IPS-18c (cell line): ENCODE data around the gene SOCS6.
"Not testable (repeated sequence)": the region's sequence is repeated elsewhere in the genome, so short reads cannot be mapped to it uniquely, and the experiment has no call there.

Experiments
- H3K4me3 ChIP-seq: 2 replicates; pipeline ENCODE4 v1.7.0; 2013; ENCODE audit warnings: low read depth, mild to moderate bottlenecking, low read length, moderate library complexity; ENCODE audit not compliant: insufficient read depth
- H3K9me3 ChIP-seq: one replicate; pipeline ENCODE4 v1.6.1; 2013; ENCODE audit warnings: mild to moderate bottlenecking, low read length, moderate library complexity; ENCODE audit not compliant: control insufficient read depth, insufficient read depth

Gene SOCS6

GRCh38 chr18:70288851-70289328 is at the start of gene SOCS6:
Gene SOCS6 (plus strand): TSS chr18:70289045. CDS start chr18:70324669, 35,624 bp downstream.
- H3K9me3 ChIP-seq, result peaks cover 2% of the 10 kb centered on the region
- H3K4me3 ChIP-seq, result peak within 1 kb of the TSS; percentile 78

GRCh38 chr18:70243131-70243929 is 45.5 kb upstream of the SOCS6 start:
- no peaks in the 10 kb centered on the region for H3K9me3 ChIP-seq
- no peak overlapping the region for H3K4me3 ChIP-seq

GRCh38 chr18:70246061-70246466 is 42.8 kb upstream of the SOCS6 start:
- Histone ChIP-seq H3K4me3 (no peak overlapping the region), H3K9me3 (no peaks in the 10 kb centered on the region)

- H3K9me3 ChIP-seq, result no peaks in the 10 kb centered on the region
- no peak overlapping the region for H3K4me3 ChIP-seq
Observed at GRCh38 chr18:70249118-70249517, 39.7 kb upstream of the SOCS6 start.

- H3K4me3 ChIP-seq, H3K9me3 ChIP-seq: not testable (repeated sequence)
Observed at GRCh38 chr18:70249861-70250260, 39.0 kb upstream of the SOCS6 start.

- Histone ChIP-seq H3K4me3 (no peak overlapping the region), H3K9me3 (no peaks in the 10 kb centered on the region)
Observed at GRCh38 chr18:70250781-70251180, 38.1 kb upstream of the SOCS6 start.

- H3K4me3 ChIP-seq, result no peak overlapping the region
- H3K9me3 ChIP-seq, result no peaks in the 10 kb centered on the region
Observed at GRCh38 chr18:70256184-70256583, 32.7 kb upstream of the SOCS6 start.

GRCh38 chr18:70256994-70257393 is 31.9 kb upstream of the SOCS6 start:
- Histone ChIP-seq H3K4me3 (no peak overlapping the region), H3K9me3 (no peaks in the 10 kb centered on the region)

GRCh38 chr18:70258243-70258642 is 30.6 kb upstream of the SOCS6 start:
- Histone ChIP-seq H3K4me3 (no peak overlapping the region), H3K9me3 (no peaks in the 10 kb centered on the region)

GRCh38 chr18:70260683-70261082 is 28.2 kb upstream of the SOCS6 start:
- no peak overlapping the region for H3K4me3 ChIP-seq
- no peaks in the 10 kb centered on the region for H3K9me3 ChIP-seq

- no peak overlapping the region for H3K4me3 ChIP-seq
- no peaks in the 10 kb centered on the region for H3K9me3 ChIP-seq
Observed at GRCh38 chr18:70261141-70261788, 27.6 kb upstream of the SOCS6 start.

- Histone ChIP-seq H3K9me3 (no peaks in the 10 kb centered on the region), H3K4me3 (no peak overlapping the region)
Observed at GRCh38 chr18:70263336-70263735, 25.5 kb upstream of the SOCS6 start.

GRCh38 chr18:70271742-70272141 is 17.1 kb upstream of the SOCS6 start:
- H3K4me3 ChIP-seq, result no peak overlapping the region
- no peaks in the 10 kb centered on the region for H3K9me3 ChIP-seq

- H3K4me3 ChIP-seq, result no peak overlapping the region
- no peaks in the 10 kb centered on the region for H3K9me3 ChIP-seq
Observed at GRCh38 chr18:70273021-70273420, 15.8 kb upstream of the SOCS6 start.

GRCh38 chr18:70276416-70277191 is 12.2 kb upstream of the SOCS6 start:
- Histone ChIP-seq H3K4me3 (no peak overlapping the region), H3K9me3 (no peaks in the 10 kb centered on the region)

- H3K4me3 ChIP-seq, result no peak overlapping the region
- H3K9me3 ChIP-seq, result no peaks in the 10 kb centered on the region
Observed at GRCh38 chr18:70279470-70279869, 9.4 kb upstream of the SOCS6 start.

GRCh38 chr18:70280007-70280925 is 8.6 kb upstream of the SOCS6 start:
- no peak overlapping the region for H3K4me3 ChIP-seq
- H3K9me3 ChIP-seq, result no peaks in the 10 kb centered on the region
